Kidney (tissue), 14 donors: ENCODE measurements around the gene GALNT9. TPM values are rescaled to one million over a fixed set of nuclear protein-coding genes. Genes with fewer than 3 reads are reported as not detected.
"Not testable (repeated sequence)": the region's sequence is repeated elsewhere in the genome, so short reads cannot be mapped to it uniquely, and the experiment has no call there.

Source experiments
- DNase-seq, 5 donors: peaks; one replicate each; pipeline ENCODE4 v3.0.0-alpha.2; 2013 to 2020
- FAIRE-seq: peaks from 2 replicates; lab custom pipeline; 2012; peaks lifted over from hg19 to GRCh38; lab: Jason Lieb, UNC
- H3K27ac ChIP-seq, 2 donors: one replicate each; pipeline ENCODE4 v1.7.0; 2013; ENCODE audit warnings: low read depth in 2 of 2, low read length in 2 of 2, inconsistent platforms in 1 of 2
- H3K27me3 ChIP-seq: one replicate; pipeline ENCODE4 v1.7.1; 2013; ENCODE audit warnings: low read length, inconsistent platforms; ENCODE audit not compliant: control insufficient read depth, insufficient read depth
- H3K36me3 ChIP-seq, 3 donors: one replicate each; pipeline versions ENCODE4 v1.7.0 to v1.7.1; 2013; ENCODE audit warnings: low read length in 3 of 3, control low read depth in 1 of 3, inconsistent platforms in 1 of 3; ENCODE audit not compliant: insufficient read depth in 3 of 3, control insufficient read depth in 2 of 3
- H3K4me1 ChIP-seq, 3 donors: one replicate each; pipeline versions ENCODE4 v1.7.0 to v1.7.1; 2013; ENCODE audit warnings: low read length in 3 of 3, inconsistent platforms in 1 of 3, low read depth in 1 of 3; ENCODE audit not compliant: control insufficient read depth in 2 of 3, insufficient read depth in 2 of 3
- H3K4me3 ChIP-seq, 3 donors: one replicate each; pipeline versions ENCODE4 v1.7.0 to v1.8.1; 2013; ENCODE audit warnings: low read length in 3 of 3, control low read depth in 1 of 3, inconsistent platforms in 1 of 3
- H3K9ac ChIP-seq, 3 donors: one replicate each; pipeline versions ENCODE4 v1.7.0 to v1.7.1; 2013; ENCODE audit warnings: low read length in 3 of 3, control low read depth in 1 of 3, inconsistent platforms in 1 of 3
- H3K9me3 ChIP-seq, 3 donors: one replicate each; pipeline versions ENCODE4 v1.7.0 to v1.7.1; 2013; ENCODE audit warnings: low read length in 3 of 3, control low read depth in 1 of 3, inconsistent platforms in 1 of 3; ENCODE audit not compliant: control insufficient read depth in 2 of 3, insufficient read depth in 1 of 3
- CTCF ChIP-seq: IDR thresholded peaks from 3 replicates; pipeline ENCODE4 v1.5.1; 2012; ENCODE audit warnings: mild to moderate bottlenecking, moderate library complexity, borderline replicate concordance; ENCODE audit not compliant: insufficient read depth; ENCODE audit errors: extremely low read depth
- intact Hi-C: fragments of 100-400 bp; cut with DNase I; formaldehyde crosslinking; loops from one replicate; pipeline ENCODE4 v1.11.1; 2022
- polyA plus RNA-seq: library from polyadenylated mRNA; stranded (reverse); fragments of 350-450 nt; fragmentation: Illumina TruSeq; extraction: RNeasy Lipid Tissue Mini Kit (QIAGEN cat#74804); gene quantifications from one replicate; pipeline ENCODE4 v1.2.3, GENCODE V29; 2014; ENCODE audit warnings: low read depth, low replicate concordance; ENCODE audit not compliant: insufficient read depth
- total RNA-seq: library from RNA; stranded (reverse); fragmentation: NEBNext Ultra II Directional; extraction: Animal tissue kit (Norgen Biotek cat#: 25700); gene quantifications from one replicate; pipeline ENCODE4 v1.2.1, GENCODE V29; 2021
- donor health status: control.
- donor health status: control.
- donor health status: control.
- donor health status: control.
- donor health status: control.
- donor health status: DM: yes; HTN: yes; CAD: no.
- donor health status: Normal renal cell carcinoma (clear cell type).

The GALNT9 gene
- total and polyA plus RNA-seq, 2 donors from 2014 or later = 4.8 to 20.7 TPM

- Histone ChIP-seq H3K36me3 (no peaks in the 10 kb centered on the region), H3K27me3 (no peaks in the 10 kb centered on the region), H3K4me3 (no peak overlapping the region), H3K9ac (no peak overlapping the region), H3K4me1 (peaks cover 0 to 3% (median 0%) of the 10 kb centered on the region in 3 donors), H3K9me3 (peaks cover 0 to 2% (median 0%) of the 10 kb centered on the region in 3 donors), H3K27ac (no peak overlapping the region)
- DNase-seq (peak; percentile 89 to 96 (median 93)), FAIRE-seq (no peak)
- no peak for TF ChIP-seq CTCF
- intact Hi-C loops = no loop called here
These were observed 107.1 kb downstream of the GALNT9 start for GRCh38 chr12:132222096-132222807.

GRCh38 chr12:132219761-132220160, 109.6 kb downstream of the GALNT9 start:
- not testable (repeated sequence) for FAIRE-seq

GRCh38 chr12:132219323-132219722, 110.1 kb downstream of the GALNT9 start:
- H3K9ac ChIP-seq = no peak overlapping the region
- H3K27me3 ChIP-seq = no peaks in the 10 kb centered on the region
- FAIRE-seq = no peak
- DNase-seq = peak in 1 of 5 donors; percentile 70
- no peaks in the 10 kb centered on the region for H3K36me3 ChIP-seq
- H3K4me3 ChIP-seq = no peak overlapping the region
- no peak overlapping the region for H3K27ac ChIP-seq
- intact Hi-C loops = no loop called here
- H3K9me3 ChIP-seq = no peaks in the 10 kb centered on the region
- TF ChIP-seq CTCF = no peak
- peaks cover 0 to 3% (median 0%) of the 10 kb centered on the region in 3 donors for H3K4me1 ChIP-seq

More at GRCh38 chr12:132219761-132220160, 109.6 kb downstream of the GALNT9 start:
- H3K27me3 ChIP-seq, H3K4me3 ChIP-seq, H3K9me3 ChIP-seq, H3K36me3 ChIP-seq, H3K4me1 ChIP-seq, H3K27ac ChIP-seq, H3K9ac ChIP-seq, intact Hi-C loops: not testable (repeated sequence)
- peak in 1 of 5 donors; percentile 54 for DNase-seq

- Histone ChIP-seq H3K27me3 (no peaks in the 10 kb centered on the region), H3K4me1 (peaks cover 0 to 3% (median 0%) of the 10 kb centered on the region in 3 donors), H3K27ac (no peak overlapping the region), H3K4me3 (no peak overlapping the region), H3K36me3 (no peaks in the 10 kb centered on the region), H3K9ac (no peak overlapping the region), H3K9me3 (no peaks in the 10 kb centered on the region)
- peak; percentile 36 for TF ChIP-seq CTCF
- DNase-seq (peak in 4 of 5 donors; percentile 49 to 76 (median 53)), FAIRE-seq (no peak)
- intact Hi-C loops = no loop called here
These were observed 110.5 kb downstream of the GALNT9 start for GRCh38 chr12:132218915-132219314.
